CD4-positive, alpha-beta T cell (primary cell): ENCODE data around the gene EFNA4. TPM values are rescaled to one million over a fixed set of nuclear protein-coding genes. Genes with fewer than 3 reads are reported as not detected.
A peak's percentile ranks its signal among the peaks of the same experiment; 100 is the strongest.

Experiments used
- ATAC-seq: fragments of 200-7000 bp; cut with Tn5 transposase; one replicate; pipeline ENCODE4 v1.10.0; 2022; ENCODE audit warnings: mild to moderate bottlenecking; ENCODE audit not compliant: poor library complexity
- CTCF ChIA-PET: fragments of 350-600 bp; sonication (Branson Sonifier 250); formaldehyde crosslinking; loops from one replicate; lab custom pipeline; 2021; ENCODE audit warnings: antibody characterized with exemption, inconsistent platforms; lab: Charles Lee
- POLR2A ChIA-PET: fragments of 350-600 bp; sonication (Branson Sonifier 250); formaldehyde crosslinking; loops from one replicate; lab custom pipeline; 2021; ENCODE audit warnings: antibody characterized with exemption, inconsistent platforms; lab: Charles Lee
- DNase-seq, 14 experiments: peaks; one replicate each; pipeline ENCODE4 v3.0.0-alpha.2; 2013 to 2020; ENCODE audit warnings: mixed read lengths in 2 of 14
- H3K27ac ChIP-seq, 2 donors: one replicate each; pipeline versions ENCODE4 v1.5.1 to v1.7.0; 2013; ENCODE audit warnings: low read length in 2 of 2, low read depth in 1 of 2, mild to moderate bottlenecking in 1 of 2
- H3K27me3 ChIP-seq, 2 experiments: 1 replicate in 1 of 2; 2 replicates in 1 of 2; pipeline versions ENCODE4 v1.6.1 to v1.7.0; 2013; ENCODE audit warnings: low read length in 2 of 2, control low read depth in 1 of 2, mild to moderate bottlenecking in 1 of 2, moderate library complexity in 1 of 2; ENCODE audit not compliant: insufficient read depth in 2 of 2, control insufficient read depth in 1 of 2
- H3K36me3 ChIP-seq: one replicate; pipeline ENCODE4 v1.6.1; 2013; ENCODE audit warnings: low read length, control low read depth; ENCODE audit not compliant: insufficient read depth
- H3K4me1 ChIP-seq: one replicate; pipeline ENCODE4 v1.6.1; 2013; ENCODE audit warnings: low read length, control low read depth; ENCODE audit not compliant: insufficient read depth
- H3K4me3 ChIP-seq: one replicate; pipeline ENCODE4 v1.5.1; 2013; ENCODE audit warnings: mild to moderate bottlenecking, low read length, moderate library complexity
- H3K9me3 ChIP-seq, 2 experiments: 1 replicate in 1 of 2; 2 replicates in 1 of 2; pipeline versions ENCODE4 v1.6.1 to v1.7.0; 2013; ENCODE audit warnings: low read length in 2 of 2, mild to moderate bottlenecking in 2 of 2, control low read depth in 1 of 2, moderate library complexity in 1 of 2; ENCODE audit not compliant: control insufficient read depth in 1 of 2, insufficient read depth in 1 of 2
- H3K27ac Mint-ChIP-seq: one replicate; pipeline ENCODE4 v1.8.0; 2020; ENCODE audit warnings: mixed read lengths
- H3K27me3 Mint-ChIP-seq: one replicate; pipeline ENCODE4 v1.8.0; 2021; ENCODE audit warnings: mixed read lengths
- H3K36me3 Mint-ChIP-seq: one replicate; pipeline ENCODE4 v1.8.0; 2021; ENCODE audit warnings: low read depth, mixed read lengths
- H3K4me1 Mint-ChIP-seq: one replicate; pipeline ENCODE4 v1.8.0; 2021; ENCODE audit warnings: low read depth, mixed read lengths
- H3K4me3 Mint-ChIP-seq: one replicate; pipeline ENCODE4 v1.8.0; 2020; ENCODE audit warnings: mild to moderate bottlenecking, mixed read lengths
- H3K9me3 Mint-ChIP-seq: one replicate; pipeline ENCODE4 v1.8.0; 2020; ENCODE audit warnings: mixed read lengths
- intact Hi-C, 2 experiments: fragments of 100-400 bp; cut with DNase I in 1 of 2; cut with micrococcal nuclease in 1 of 2; formaldehyde crosslinking; loops; one replicate each; pipeline versions ENCODE4 v1.15.1 to v1.9.0; 2023 to 2025; cut with DNase I, micrococcal nuclease
- total RNA-seq, 174 experiments: library from RNA in 2 of 174; stranded (reverse) in 2 of 174; gene quantifications; one replicate each; pipeline ENCODE4 v1.2.3 and lab custom pipeline; 2021 to 2026
- TF ChIP-seq, protein P1 (sequence below): fragments of 200-600 bp; IDR thresholded peaks from one replicate; pipeline ENCODE4 v1.8.0; 2022; ENCODE audit warnings: antibody characterized with exemption, mild to moderate bottlenecking

Gene EFNA4
- total RNA-seq, 2 experiments from 2014 or later = 2.4 to 3.3 TPM

DNA sequence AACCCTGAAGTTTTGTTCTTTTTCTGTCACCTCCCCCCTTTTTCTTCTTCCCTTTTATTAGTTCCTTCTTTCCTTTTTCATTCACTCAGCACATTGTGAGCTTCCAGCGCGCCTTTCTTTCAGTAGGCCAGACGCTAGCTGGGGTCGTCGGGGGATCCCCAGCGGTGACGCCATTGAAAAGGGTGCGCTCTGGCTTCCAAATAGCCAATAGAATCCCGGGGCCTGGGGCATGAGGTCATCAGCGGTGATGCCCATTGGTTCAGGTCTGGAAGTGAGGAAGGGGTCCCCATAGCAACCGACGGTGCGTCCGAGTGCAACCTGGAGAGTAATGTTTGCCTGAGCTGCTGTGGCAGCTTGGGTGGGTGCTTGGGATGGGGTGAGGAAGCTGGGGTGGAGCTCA, 8.2 kb downstream of the EFNA4 start:
- H3K4me1 Mint-ChIP-seq = peaks cover 36% of the 10 kb centered on the region
- no peaks in the 10 kb centered on the region for H3K9me3 ChIP-seq
- ChIA-PET POLR2A (no interaction called here), CTCF (interaction anchor here (1.3 to 2.6 kb wide), 5 partner anchors 9 to 21 kb away, joined by 3 to 14 read pairs (median 7); no protein-coding TSS in a partner anchor)
- DNase-seq (no peak), ATAC-seq (no peak)
- H3K27me3 ChIP-seq = no peaks in the 10 kb centered on the region
- no peaks in the 10 kb centered on the region for H3K27me3 Mint-ChIP-seq
- no peak overlapping the region for H3K27ac ChIP-seq
- H3K4me3 ChIP-seq = no peak overlapping the region
- H3K4me3 Mint-ChIP-seq = peak overlapping the region; percentile 44
- TF ChIP-seq, protein P1, sequence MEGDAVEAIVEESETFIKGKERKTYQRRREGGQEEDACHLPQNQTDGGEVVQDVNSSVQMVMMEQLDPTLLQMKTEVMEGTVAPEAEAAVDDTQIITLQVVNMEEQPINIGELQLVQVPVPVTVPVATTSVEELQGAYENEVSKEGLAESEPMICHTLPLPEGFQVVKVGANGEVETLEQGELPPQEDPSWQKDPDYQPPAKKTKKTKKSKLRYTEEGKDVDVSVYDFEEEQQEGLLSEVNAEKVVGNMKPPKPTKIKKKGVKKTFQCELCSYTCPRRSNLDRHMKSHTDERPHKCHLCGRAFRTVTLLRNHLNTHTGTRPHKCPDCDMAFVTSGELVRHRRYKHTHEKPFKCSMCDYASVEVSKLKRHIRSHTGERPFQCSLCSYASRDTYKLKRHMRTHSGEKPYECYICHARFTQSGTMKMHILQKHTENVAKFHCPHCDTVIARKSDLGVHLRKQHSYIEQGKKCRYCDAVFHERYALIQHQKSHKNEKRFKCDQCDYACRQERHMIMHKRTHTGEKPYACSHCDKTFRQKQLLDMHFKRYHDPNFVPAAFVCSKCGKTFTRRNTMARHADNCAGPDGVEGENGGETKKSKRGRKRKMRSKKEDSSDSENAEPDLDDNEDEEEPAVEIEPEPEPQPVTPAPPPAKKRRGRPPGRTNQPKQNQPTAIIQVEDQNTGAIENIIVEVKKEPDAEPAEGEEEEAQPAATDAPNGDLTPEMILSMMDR = no peak
- no peak overlapping the region for H3K27ac Mint-ChIP-seq
- peaks cover 10% of the 10 kb centered on the region for H3K36me3 Mint-ChIP-seq
- intact Hi-C loops = loop anchor here in 1 of 2 experiments (2.0 kb wide), 1 partner anchor 13 kb away; no protein-coding TSS in a partner anchor
- peaks cover 18% of the 10 kb centered on the region for H3K36me3 ChIP-seq
- no peaks in the 10 kb centered on the region for H3K9me3 Mint-ChIP-seq
- H3K4me1 ChIP-seq = peaks cover 32% of the 10 kb centered on the region

DNA sequence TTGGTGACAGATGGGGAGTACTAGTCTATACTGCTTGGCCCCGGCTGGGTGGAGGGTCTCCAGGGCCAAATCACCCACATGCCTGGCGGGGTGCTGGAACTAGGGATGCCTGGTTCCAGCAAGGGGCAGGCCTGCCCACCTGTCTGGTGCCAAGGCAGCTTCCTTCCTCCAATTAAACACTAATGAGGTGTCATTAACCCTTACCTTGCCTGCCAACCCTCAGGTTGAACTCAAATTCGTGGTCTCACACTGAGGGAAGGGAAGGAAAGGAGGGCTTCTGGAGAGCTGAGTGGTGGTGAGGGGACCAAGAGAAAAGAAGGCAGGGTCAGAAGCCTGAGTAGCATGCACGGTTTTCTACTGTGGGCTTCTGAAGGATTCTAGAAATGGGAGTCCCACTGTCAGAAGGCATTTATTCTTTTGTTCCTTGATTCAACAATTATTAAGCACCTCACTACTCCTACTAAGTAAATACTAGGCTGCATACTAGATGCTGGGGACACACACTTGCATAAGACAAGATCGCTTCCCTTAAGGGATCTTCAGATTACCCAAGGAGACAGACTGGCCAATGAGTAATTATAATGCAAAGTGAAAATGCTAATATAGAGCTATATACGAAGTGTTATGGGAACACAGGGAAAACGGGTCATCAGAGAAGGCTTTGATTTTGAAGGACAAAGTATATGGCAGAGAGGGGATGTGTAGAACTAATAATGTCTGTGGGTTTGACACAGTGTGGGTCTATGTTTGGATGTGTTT, 9.2 kb downstream of the EFNA4 start:
- Mint-ChIP-seq H3K27ac (no peak overlapping the region), H3K4me3 (no peak overlapping the region), H3K9me3 (no peaks in the 10 kb centered on the region), H3K27me3 (no peaks in the 10 kb centered on the region), H3K36me3 (peaks cover 4% of the 10 kb centered on the region), H3K4me1 (peaks cover 40% of the 10 kb centered on the region)
- Histone ChIP-seq H3K9me3 (no peaks in the 10 kb centered on the region), H3K4me3 (no peak overlapping the region), H3K36me3 (peaks cover 15% of the 10 kb centered on the region), H3K27me3 (no peaks in the 10 kb centered on the region), H3K27ac (no peak overlapping the region), H3K4me1 (peaks cover 32% of the 10 kb centered on the region)
- ChIA-PET CTCF (interaction anchor here (1.4 to 2.6 kb wide), 3 partner anchors 11 to 19 kb away, joined by 4 to 14 read pairs (median 13); no protein-coding TSS in a partner anchor), POLR2A (no interaction called here)
- intact Hi-C loops = no loop called here
- ATAC-seq (no peak), DNase-seq (no peak)
- TF ChIP-seq, protein P1 = no peak

GRCh38 chr1:155073377-155074242, 10.1 kb downstream of the EFNA4 start:
- peaks cover 38% of the 10 kb centered on the region for H3K4me1 ChIP-seq
- Mint-ChIP-seq H3K9me3 (no peaks in the 10 kb centered on the region), H3K36me3 (peaks cover 4% of the 10 kb centered on the region), H3K4me1 (peaks cover 46% of the 10 kb centered on the region), H3K27ac (no peak overlapping the region), H3K27me3 (no peaks in the 10 kb centered on the region), H3K4me3 (no peak overlapping the region)
- TF ChIP-seq, protein P1 = no peak
- no peaks in the 10 kb centered on the region for H3K27me3 ChIP-seq
- intact Hi-C loops = no loop called here
- no peaks in the 10 kb centered on the region for H3K9me3 ChIP-seq
- CTCF ChIA-PET = interaction anchor here (0.6 to 1.5 kb wide), 2 partner anchors 12 to 89 kb away, joined by 5 to 6 read pairs; no protein-coding TSS in a partner anchor
- no peak overlapping the region for H3K4me3 ChIP-seq
- no peak for ATAC-seq
- peaks cover 8% of the 10 kb centered on the region for H3K36me3 ChIP-seq
- POLR2A ChIA-PET = no interaction called here
- H3K27ac ChIP-seq = no peak overlapping the region
- DNase-seq = peak in 1 of 14 experiments; percentile 42
